Measurements from ENCODE around the gene KRTAP10-5.
"Not testable (repeated sequence)": the region's sequence is repeated elsewhere in the genome, so short reads cannot be mapped to it uniquely, and the experiment has no call there.

Gene KRTAP10-5

DNA sequence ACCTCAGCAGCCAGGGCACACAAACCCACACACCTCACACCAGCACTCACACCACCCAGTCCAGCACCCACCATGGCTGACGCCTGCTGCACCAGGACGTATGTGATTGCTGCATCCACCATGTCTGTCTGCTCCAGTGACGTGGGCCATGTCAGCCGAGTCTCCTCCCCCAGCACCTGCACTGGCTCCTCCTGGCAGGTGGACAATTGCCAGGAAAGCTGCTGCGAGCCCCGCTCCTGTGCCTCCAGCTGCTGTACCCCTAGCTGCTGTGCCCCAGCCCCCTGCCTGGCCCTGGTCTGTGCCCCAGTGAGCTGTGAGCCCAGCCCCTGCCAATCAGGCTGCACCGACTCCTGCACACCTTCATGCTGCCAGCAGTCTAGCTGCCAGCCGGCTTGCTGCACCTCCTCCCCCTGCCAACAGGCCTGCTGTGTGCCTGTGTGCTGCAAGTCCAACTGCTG lies 31.7 kb upstream of the KRTAP10-5 start, which contains the start of gene KRTAP10-8:
KRTAP10-8 (plus strand) TSS at position 51 of the 458 bp plus-strand sequence; CDS start at position 73, 22 bp downstream.
- TF ChIP-seq, protein P1, sequence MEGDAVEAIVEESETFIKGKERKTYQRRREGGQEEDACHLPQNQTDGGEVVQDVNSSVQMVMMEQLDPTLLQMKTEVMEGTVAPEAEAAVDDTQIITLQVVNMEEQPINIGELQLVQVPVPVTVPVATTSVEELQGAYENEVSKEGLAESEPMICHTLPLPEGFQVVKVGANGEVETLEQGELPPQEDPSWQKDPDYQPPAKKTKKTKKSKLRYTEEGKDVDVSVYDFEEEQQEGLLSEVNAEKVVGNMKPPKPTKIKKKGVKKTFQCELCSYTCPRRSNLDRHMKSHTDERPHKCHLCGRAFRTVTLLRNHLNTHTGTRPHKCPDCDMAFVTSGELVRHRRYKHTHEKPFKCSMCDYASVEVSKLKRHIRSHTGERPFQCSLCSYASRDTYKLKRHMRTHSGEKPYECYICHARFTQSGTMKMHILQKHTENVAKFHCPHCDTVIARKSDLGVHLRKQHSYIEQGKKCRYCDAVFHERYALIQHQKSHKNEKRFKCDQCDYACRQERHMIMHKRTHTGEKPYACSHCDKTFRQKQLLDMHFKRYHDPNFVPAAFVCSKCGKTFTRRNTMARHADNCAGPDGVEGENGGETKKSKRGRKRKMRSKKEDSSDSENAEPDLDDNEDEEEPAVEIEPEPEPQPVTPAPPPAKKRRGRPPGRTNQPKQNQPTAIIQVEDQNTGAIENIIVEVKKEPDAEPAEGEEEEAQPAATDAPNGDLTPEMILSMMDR (IDR thresholded peaks at IDR 0.05; ENCODE audit: borderline replicate concordance, control extremely low read depth, extremely low read depth, insufficient read depth, missing control alignments), result no peak
- no peak for DNase-seq (ENCODE audit: low spot score)
- in situ Hi-C loops (cut with MboI; ENCODE audit: low sequenced_read_pairs, unreplicated experiment), result no loop called here

DNA sequence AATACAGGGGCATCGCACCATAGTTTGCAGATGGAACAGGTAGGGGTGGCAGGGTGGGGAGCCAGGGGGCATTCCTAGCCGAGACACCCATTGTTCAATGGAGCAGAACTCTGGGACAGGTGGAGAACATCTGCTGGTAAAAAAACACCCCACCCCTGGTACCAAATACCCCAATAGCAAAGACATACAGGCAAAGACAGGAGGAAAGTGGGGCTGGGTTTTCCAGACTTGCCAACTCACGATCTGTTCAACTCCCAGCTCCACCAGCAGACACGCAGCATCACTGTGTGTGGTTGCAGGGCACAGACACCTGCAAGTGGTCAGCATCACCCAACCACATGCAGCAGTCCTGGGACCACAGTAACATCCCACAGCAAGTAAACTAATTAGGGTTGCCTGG lies 31.1 kb upstream of the KRTAP10-5 start:
- in situ Hi-C loops (cut with MboI; ENCODE audit: low sequenced_read_pairs, unreplicated experiment), result no loop called here
- TF ChIP-seq, protein P1 (IDR thresholded peaks at IDR 0.05; ENCODE audit: borderline replicate concordance, control extremely low read depth, extremely low read depth, insufficient read depth, missing control alignments), result no peak
- DNase-seq (ENCODE audit: low spot score), result no peak

DNA sequence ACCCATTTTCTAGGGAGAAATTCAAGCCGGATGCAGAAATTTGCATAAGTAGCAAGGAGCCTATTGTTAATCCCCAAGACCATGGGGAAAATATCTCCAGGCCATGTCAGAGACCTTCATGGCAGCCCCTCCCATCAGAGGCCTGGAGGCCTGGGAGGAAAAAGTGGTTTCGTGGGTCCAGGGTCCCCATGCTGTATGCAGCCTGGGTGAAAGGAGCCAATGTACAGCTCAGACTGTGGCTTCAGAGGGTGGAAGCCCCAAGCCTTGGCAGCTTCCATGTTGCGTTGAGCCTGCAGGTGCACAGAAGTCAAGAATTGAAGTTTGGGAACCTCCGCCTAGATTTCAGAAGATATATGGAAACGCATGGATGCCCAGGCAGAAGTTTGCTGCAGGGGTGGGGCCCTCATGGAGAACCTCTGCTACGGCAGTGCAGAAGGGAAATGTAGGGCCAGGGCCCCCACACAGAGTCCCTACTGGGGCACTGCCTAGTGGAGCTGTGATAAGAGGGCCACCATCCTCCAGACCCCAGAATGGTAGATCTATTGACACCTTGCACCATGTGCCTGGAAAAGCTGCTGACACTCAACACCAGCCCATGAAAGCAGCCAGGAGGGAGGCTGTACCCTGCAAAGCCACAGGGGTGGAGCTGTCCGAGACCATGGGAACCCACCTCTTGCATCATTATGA lies 29.9 kb upstream of the KRTAP10-5 start:
- in situ Hi-C loops (cut with MboI; ENCODE audit: low sequenced_read_pairs, unreplicated experiment); DNase-seq (ENCODE audit: low spot score): not testable (repeated sequence)

DNA sequence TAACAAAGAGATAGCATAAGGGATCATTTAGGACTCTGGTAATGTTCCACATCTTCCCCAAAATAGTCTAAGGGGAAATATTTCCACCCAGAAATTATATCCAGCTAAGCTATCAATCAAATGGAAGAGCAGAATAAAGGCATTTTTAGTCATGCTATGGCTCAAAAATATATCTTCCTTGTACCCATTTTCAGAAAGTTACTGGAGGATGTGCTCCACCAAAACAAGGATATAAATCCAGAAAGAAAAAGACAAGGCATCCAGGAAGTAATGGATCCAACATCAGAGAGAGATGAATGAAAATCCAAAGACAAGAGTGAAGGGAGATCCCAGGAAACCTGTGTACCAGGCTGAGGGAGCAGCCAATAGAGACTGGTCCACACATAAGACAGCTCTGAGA lies 28.8 kb upstream of the KRTAP10-5 start:
- TF ChIP-seq, protein P1 (IDR thresholded peaks at IDR 0.05; ENCODE audit: borderline replicate concordance, control extremely low read depth, extremely low read depth, insufficient read depth, missing control alignments), result no peak
- no peak for DNase-seq (ENCODE audit: low spot score)
- in situ Hi-C loops (cut with MboI; ENCODE audit: low sequenced_read_pairs, unreplicated experiment), result no loop called here

DNA sequence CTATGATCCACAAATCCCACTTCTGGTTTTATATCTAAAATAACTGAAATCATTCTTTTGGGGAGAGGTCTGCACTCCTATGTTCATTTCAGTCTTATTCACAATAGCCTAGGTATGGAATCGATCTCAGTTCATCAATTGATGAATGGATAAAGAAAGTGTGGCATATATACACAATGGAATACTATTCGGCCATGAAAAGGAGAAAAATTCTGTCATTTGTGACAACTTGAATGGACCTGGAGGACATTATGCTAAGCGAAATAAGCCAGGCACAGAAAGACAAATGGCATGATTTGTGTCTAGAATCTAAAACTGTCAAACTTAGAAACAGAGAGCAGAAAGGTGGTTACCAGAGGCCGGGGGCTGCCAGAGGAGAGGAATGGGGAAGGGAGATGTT lies 26.1 kb upstream of the KRTAP10-5 start:
- TF ChIP-seq, protein P1 (IDR thresholded peaks at IDR 0.05; ENCODE audit: borderline replicate concordance, control extremely low read depth, extremely low read depth, insufficient read depth, missing control alignments), result no peak
- DNase-seq (ENCODE audit: low spot score), result no peak
- in situ Hi-C loops (cut with MboI; ENCODE audit: low sequenced_read_pairs, unreplicated experiment), result no loop called here

DNA sequence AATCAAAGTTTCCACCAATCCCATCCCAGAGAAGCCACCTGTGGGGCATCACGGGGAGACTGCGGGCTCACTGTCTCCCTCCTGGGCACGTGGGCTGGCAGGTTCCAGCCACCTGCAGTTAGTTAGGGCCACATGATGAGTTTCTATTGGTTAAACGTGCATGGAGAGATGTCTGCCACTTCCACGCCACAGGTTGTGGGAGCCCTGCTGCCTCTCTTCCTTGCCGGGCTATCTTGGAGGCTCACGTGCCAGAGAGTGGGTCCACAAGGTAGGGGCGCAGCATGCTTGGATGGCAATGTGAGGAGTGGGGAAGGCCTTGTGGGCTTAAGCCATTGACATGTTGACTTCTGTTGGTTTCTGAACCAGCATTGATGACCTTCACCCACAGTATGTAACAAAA lies 23.5 kb upstream of the KRTAP10-5 start:
- no peak for DNase-seq (ENCODE audit: low spot score)
- in situ Hi-C loops (cut with MboI; ENCODE audit: low sequenced_read_pairs, unreplicated experiment), result no loop called here

More for the DNA sequence above, 23.5 kb upstream of the KRTAP10-5 start:
- TF ChIP-seq, protein P1 (IDR thresholded peaks at IDR 0.05; ENCODE audit: borderline replicate concordance, control extremely low read depth, extremely low read depth, insufficient read depth, missing control alignments), result no peak

All from GM13976 (cell line).